GM19099 (cell line): ENCODE data around the gene RTKN2.

Experiments used
- POLR2A ChIP-seq: IDR thresholded peaks from 3 replicates; pipeline ENCODE4 v1.6.1; 2011; ENCODE audit warnings: low read depth; ENCODE audit not compliant: insufficient read length; ENCODE audit errors: extremely low read depth

Gene RTKN2

GRCh38 chr10:62238880-62239279, 29.8 kb downstream of the RTKN2 start:
- no peak for TF ChIP-seq POLR2A

GRCh38 chr10:62237966-62238365, 30.7 kb downstream of the RTKN2 start:
- TF ChIP-seq POLR2A = no peak

GRCh38 chr10:62237506-62237905, 31.1 kb downstream of the RTKN2 start:
- no peak for TF ChIP-seq POLR2A

GRCh38 chr10:62234077-62234605, 34.5 kb downstream of the RTKN2 start:
- no peak for TF ChIP-seq POLR2A

- no peak for TF ChIP-seq POLR2A
Measured at GRCh38 chr10:62233356-62234076, 35.1 kb downstream of the RTKN2 start.

GRCh38 chr10:62231805-62232204, 36.8 kb downstream of the RTKN2 start:
- TF ChIP-seq POLR2A = no peak

GRCh38 chr10:62231371-62231770, 37.3 kb downstream of the RTKN2 start:
- TF ChIP-seq POLR2A = no peak

GRCh38 chr10:62230344-62231121, 38.1 kb downstream of the RTKN2 start:
- TF ChIP-seq POLR2A = no peak

GRCh38 chr10:62225362-62225761, 43.3 kb downstream of the RTKN2 start:
- TF ChIP-seq POLR2A = no peak

- TF ChIP-seq POLR2A = no peak
Measured at GRCh38 chr10:62224606-62225005, 44.0 kb downstream of the RTKN2 start.

- TF ChIP-seq POLR2A = no peak
Measured at GRCh38 chr10:62217683-62218082, 51.0 kb downstream of the RTKN2 start.

GRCh38 chr10:62214364-62214874, 54.2 kb downstream of the RTKN2 start:
- no peak for TF ChIP-seq POLR2A

- TF ChIP-seq POLR2A = no peak
Measured at GRCh38 chr10:62205750-62206399, 62.8 kb downstream of the RTKN2 start.

GRCh38 chr10:62199584-62199983, 69.1 kb downstream of the RTKN2 start:
- TF ChIP-seq POLR2A = no peak

- TF ChIP-seq POLR2A = no peak
Measured at GRCh38 chr10:62196528-62196927, 72.1 kb downstream of the RTKN2 start.
